Naive thymus-derived CD4-positive, alpha-beta T cell (primary cell): ENCODE results near the gene STARD3. TPM values are rescaled to one million over a fixed set of nuclear protein-coding genes. Genes with fewer than 3 reads are reported as not detected.

Experiments
- ATAC-seq: fragments of 150-1000 bp; cut with Tn5 transposase; 2 replicates; pipeline ENCODE4 v1.10.0; 2021; ENCODE audit warnings: mild to moderate bottlenecking, moderate library complexity
- CTCF ChIA-PET: fragments of 350-600 bp; sonication (Branson Sonifier 250); formaldehyde crosslinking; loops from one replicate; lab custom pipeline; 2021; ENCODE audit warnings: antibody characterized with exemption; lab: Charles Lee
- POLR2A ChIA-PET: fragments of 350-600 bp; sonication (Branson Sonifier 250); formaldehyde crosslinking; loops from one replicate; lab custom pipeline; 2021; ENCODE audit warnings: antibody characterized with exemption, inconsistent platforms; lab: Charles Lee
- DNase-seq, 9 donors: peaks; one replicate each; pipeline versions ENCODE4 v3.0.0 to v3.0.0-alpha.2; 2020 to 2022; ENCODE audit warnings: mixed read lengths in 1 of 9
- H3K27ac ChIP-seq: one replicate; pipeline ENCODE4 v1.7.0; 2013; ENCODE audit warnings: mild to moderate bottlenecking, low read depth, low read length, moderate library complexity
- H3K27me3 ChIP-seq, 2 donors: one replicate each; pipeline ENCODE4 v1.7.0; 2013; ENCODE audit warnings: low read length in 2 of 2, mild to moderate bottlenecking in 2 of 2, moderate library complexity in 2 of 2; ENCODE audit not compliant: control insufficient read depth in 2 of 2, insufficient read depth in 2 of 2
- H3K36me3 ChIP-seq, 3 experiments: 1 replicate in 2 of 3; 2 replicates in 1 of 3; pipeline ENCODE4 v1.7.0; 2013; ENCODE audit warnings: low read length in 3 of 3, mild to moderate bottlenecking in 3 of 3, moderate library complexity in 1 of 3; ENCODE audit not compliant: insufficient read depth in 3 of 3, control insufficient read depth in 2 of 3
- H3K4me1 ChIP-seq, 2 donors: one replicate each; pipeline ENCODE4 v1.7.0; 2013; ENCODE audit warnings: low read length in 2 of 2, mild to moderate bottlenecking in 2 of 2, moderate library complexity in 1 of 2; ENCODE audit not compliant: control insufficient read depth in 2 of 2, insufficient read depth in 2 of 2
- H3K4me3 ChIP-seq: 2 replicates; pipeline ENCODE4 v1.7.0; 2013; ENCODE audit warnings: mild to moderate bottlenecking, low read length
- H3K9me3 ChIP-seq, 3 experiments: 1 replicate in 2 of 3; 2 replicates in 1 of 3; pipeline ENCODE4 v1.7.0; 2013; ENCODE audit warnings: low read length in 3 of 3; ENCODE audit not compliant: control insufficient read depth in 2 of 3
- H3K27ac Mint-ChIP-seq, 9 donors: one replicate each; pipeline ENCODE4 v1.8.0; 2020 to 2022; ENCODE audit warnings: mixed read lengths in 9 of 9, mild to moderate bottlenecking in 8 of 9, moderate library complexity in 5 of 9, inconsistent platforms in 2 of 9
- H3K27me3 Mint-ChIP-seq, 5 donors: one replicate each; pipeline ENCODE4 v1.8.0; 2021 to 2022; ENCODE audit warnings: mixed read lengths in 5 of 5, mild to moderate bottlenecking in 1 of 5
- H3K36me3 Mint-ChIP-seq, 5 donors: one replicate each; pipeline ENCODE4 v1.8.0; 2020 to 2022; ENCODE audit warnings: mixed read lengths in 5 of 5, mild to moderate bottlenecking in 3 of 5, inconsistent platforms in 1 of 5
- H3K4me1 Mint-ChIP-seq, 7 donors: one replicate each; pipeline ENCODE4 v1.8.0; 2020 to 2022; ENCODE audit warnings: mixed read lengths in 7 of 7, mild to moderate bottlenecking in 3 of 7, inconsistent platforms in 1 of 7
- H3K4me3 Mint-ChIP-seq, 10 donors: one replicate each; pipeline ENCODE4 v1.8.0; 2020 to 2022; ENCODE audit warnings: mild to moderate bottlenecking in 10 of 10, mixed read lengths in 10 of 10, moderate library complexity in 6 of 10, inconsistent platforms in 2 of 10
- H3K9me3 Mint-ChIP-seq, 11 donors: one replicate each; pipeline ENCODE4 v1.8.0; 2020 to 2022; ENCODE audit warnings: mixed read lengths in 11 of 11, mild to moderate bottlenecking in 4 of 11, inconsistent platforms in 1 of 11, moderate library complexity in 1 of 11
- intact Hi-C, 2 donors: fragments of 100-400 bp; cut with micrococcal nuclease; formaldehyde crosslinking; loops; one replicate each; pipeline ENCODE4 v1.15.1; 2023
- polyA plus RNA-seq, 2 donors: library from polyadenylated mRNA; unstranded; fragments of 300-500 nt; fragmentation: Illumina TruSeq; gene quantifications; one replicate each; pipeline ENCODE4 v1.2.3, GENCODE V29; 2021
- total RNA-seq, 6 experiments: library from RNA in 5 of 6; stranded (reverse) in 5 of 6; gene quantifications; 1 replicate in 5 of 6; 2 replicates in 1 of 6; pipeline ENCODE4 v1.2.3 and lab custom pipeline; 2021 to 2026

Gene STARD3
- total and polyA plus RNA-seq, 7 experiments from 2014 or later = 46.7 to 143 (median 88.4) TPM

GRCh38 chr17:39701012-39701783 lies 64.3 kb downstream of the STARD3 start:
- H3K4me3 Mint-ChIP-seq = peak overlapping the region in 5 of 10 donors; percentile 18 to 53 (median 38)
- POLR2A ChIA-PET = interaction anchor here (1.2 to 2.0 kb wide), 3 partner anchors 11 to 14 kb away, joined by 4 to 7 read pairs (median 5); partner anchors contain the start of gene PGAP3
- Histone ChIP-seq H3K27ac (no peak overlapping the region), H3K9me3 (no peaks in the 10 kb centered on the region), H3K4me3 (no peak overlapping the region), H3K4me1 (peaks cover 0 to under 1% of the 10 kb centered on the region in 2 donors), H3K36me3 (no peaks in the 10 kb centered on the region), H3K27me3 (peaks cover 3 to 14% of the 10 kb centered on the region in 2 donors)
- peaks cover 0 to 2% (median 0%) of the 10 kb centered on the region in 11 donors for H3K9me3 Mint-ChIP-seq
- intact Hi-C loops = no loop called here
- H3K36me3 Mint-ChIP-seq = peaks cover 0 to 12% (median 6%) of the 10 kb centered on the region in 5 donors
- H3K27ac Mint-ChIP-seq = peak overlapping the region in 1 of 9 donors; percentile 13
- H3K4me1 Mint-ChIP-seq = peaks cover 5 to 22% (median 10%) of the 10 kb centered on the region in 7 donors
- peaks cover 28 to 48% (median 29%) of the 10 kb centered on the region in 5 donors for H3K27me3 Mint-ChIP-seq
- ATAC-seq (no peak), DNase-seq (no peak)
- CTCF ChIA-PET = interaction anchor here (2.0 kb wide), 1 partner anchor 14 kb away, joined by 4 read pairs; the partner anchor contains the start of gene PGAP3

GRCh38 chr17:39701784-39702422 lies 65.0 kb downstream of the STARD3 start:
- ChIA-PET CTCF (interaction anchor here (2.0 kb wide), 1 partner anchor 14 kb away, joined by 4 read pairs; the partner anchor contains the start of gene PGAP3), POLR2A (interaction anchor here (1.2 to 2.0 kb wide), 2 partner anchors 12 to 14 kb away, joined by 5 to 7 read pairs; partner anchors contain the start of gene PGAP3)
- DNase-seq = no peak
- Mint-ChIP-seq H3K36me3 (peaks cover 0 to 12% (median 6%) of the 10 kb centered on the region in 5 donors), H3K4me3 (no peak overlapping the region), H3K9me3 (peaks cover 0 to 2% (median 0%) of the 10 kb centered on the region in 11 donors), H3K27me3 (peaks cover 28 to 48% (median 29%) of the 10 kb centered on the region in 5 donors), H3K27ac (peak overlapping the region in 1 of 9 donors; percentile 13), H3K4me1 (peaks cover 7 to 29% (median 15%) of the 10 kb centered on the region in 7 donors)
- intact Hi-C loops = no loop called here
- no peaks in the 10 kb centered on the region for H3K36me3 ChIP-seq
- peaks cover 3 to 14% of the 10 kb centered on the region in 2 donors for H3K27me3 ChIP-seq
- H3K4me1 ChIP-seq = peaks cover 2 to 7% of the 10 kb centered on the region in 2 donors
- ATAC-seq = no peak
- H3K4me3 ChIP-seq = no peak overlapping the region
- H3K9me3 ChIP-seq = no peaks in the 10 kb centered on the region
- H3K27ac ChIP-seq = no peak overlapping the region

GRCh38 chr17:39702901-39703893 lies 66.3 kb downstream of the STARD3 start:
- no peak overlapping the region for H3K27ac Mint-ChIP-seq
- ChIA-PET POLR2A (interaction anchor here (0.6 to 2.0 kb wide), 2 partner anchors 16 to 23 kb away, joined by 3 to 7 read pairs; partner anchors contain the start of gene PGAP3), CTCF (interaction anchor here (2.0 kb wide), 1 partner anchor 16 kb away, joined by 4 read pairs; the partner anchor contains the start of gene PGAP3)
- peaks cover 24 to 42% (median 28%) of the 10 kb centered on the region in 5 donors for H3K27me3 Mint-ChIP-seq
- peaks cover 7 to 16% of the 10 kb centered on the region in 2 donors for H3K4me1 ChIP-seq
- H3K27ac ChIP-seq = no peak overlapping the region
- intact Hi-C loops = no loop called here
- ATAC-seq (no peak), DNase-seq (no peak)
- peaks cover 3 to 14% of the 10 kb centered on the region in 2 donors for H3K27me3 ChIP-seq
- H3K4me1 Mint-ChIP-seq = peaks cover 17 to 41% (median 27%) of the 10 kb centered on the region in 7 donors
- H3K9me3 ChIP-seq = no peaks in the 10 kb centered on the region
- no peaks in the 10 kb centered on the region for H3K36me3 ChIP-seq
- peaks cover 0 to 6% (median 0%) of the 10 kb centered on the region in 5 donors for H3K36me3 Mint-ChIP-seq
- H3K4me3 Mint-ChIP-seq = no peak overlapping the region
- H3K4me3 ChIP-seq = no peak overlapping the region
- peaks cover 0 to 2% (median 0%) of the 10 kb centered on the region in 11 donors for H3K9me3 Mint-ChIP-seq

DNA sequence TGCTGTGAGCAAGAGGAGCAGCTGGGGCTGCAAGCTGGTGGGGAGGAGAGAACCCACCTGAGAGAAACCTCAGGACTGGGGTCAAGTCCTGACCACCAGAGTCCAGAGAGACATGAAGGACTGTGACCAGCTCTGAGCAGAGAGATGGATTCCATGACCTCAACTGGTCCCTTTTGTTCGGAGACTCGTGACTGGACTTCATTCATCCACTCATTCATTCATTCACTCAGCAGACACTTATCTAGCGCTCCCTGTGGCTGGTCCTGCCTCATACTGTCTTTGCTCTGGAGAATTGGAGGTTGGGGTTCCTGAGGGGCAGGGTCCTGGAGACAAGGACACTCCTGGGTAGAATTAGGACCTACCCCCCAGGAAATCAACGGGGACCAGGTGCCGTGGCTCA lies 67.0 kb downstream of the STARD3 start:
- intact Hi-C loops = no loop called here
- Mint-ChIP-seq H3K4me3 (no peak overlapping the region), H3K36me3 (peaks cover 0 to 6% (median 0%) of the 10 kb centered on the region in 5 donors), H3K27me3 (peaks cover 21 to 36% (median 24%) of the 10 kb centered on the region in 5 donors), H3K4me1 (peaks cover 17 to 46% (median 29%) of the 10 kb centered on the region in 7 donors), H3K9me3 (peaks cover 0 to 2% (median 0%) of the 10 kb centered on the region in 11 donors), H3K27ac (no peak overlapping the region)
- ATAC-seq = no peak
- Histone ChIP-seq H3K27ac (no peak overlapping the region), H3K27me3 (peaks cover 3 to 14% of the 10 kb centered on the region in 2 donors), H3K4me3 (no peak overlapping the region), H3K9me3 (no peaks in the 10 kb centered on the region), H3K4me1 (peaks cover 7 to 16% of the 10 kb centered on the region in 2 donors), H3K36me3 (no peaks in the 10 kb centered on the region)
- ChIA-PET CTCF (no interaction called here), POLR2A (interaction anchor here (0.6 to 1.4 kb wide), 2 partner anchors 24 to 26 kb away, joined by 3 read pairs; partner anchors contain the start of gene MIEN1)
- DNase-seq = no peak

- H3K27ac Mint-ChIP-seq = no peak overlapping the region
- intact Hi-C loops = no loop called here
- no peak overlapping the region for H3K27ac ChIP-seq
- H3K4me3 ChIP-seq = no peak overlapping the region
- H3K36me3 ChIP-seq = no peaks in the 10 kb centered on the region
- H3K36me3 Mint-ChIP-seq = no peaks in the 10 kb centered on the region
- POLR2A ChIA-PET = interaction anchor here (0.7 to 1.4 kb wide), 2 partner anchors 25 to 157 kb away, joined by 3 read pairs; partner anchors contain the start of gene MIEN1
- peak overlapping the region in 1 of 10 donors; percentile 43 for H3K4me3 Mint-ChIP-seq
- H3K9me3 Mint-ChIP-seq = peaks cover 0 to 2% (median 0%) of the 10 kb centered on the region in 11 donors
- DNase-seq (no peak), ATAC-seq (no peak)
- H3K27me3 ChIP-seq = peaks cover 0 to 4% of the 10 kb centered on the region in 2 donors
- peaks cover 7 to 16% of the 10 kb centered on the region in 2 donors for H3K4me1 ChIP-seq
- CTCF ChIA-PET = no interaction called here
- H3K9me3 ChIP-seq = no peaks in the 10 kb centered on the region
- peaks cover 10 to 26% (median 14%) of the 10 kb centered on the region in 5 donors for H3K27me3 Mint-ChIP-seq
- peaks cover 15 to 48% (median 26%) of the 10 kb centered on the region in 7 donors for H3K4me1 Mint-ChIP-seq
Observed at GRCh38 chr17:39704821-39705551, 68.0 kb downstream of the STARD3 start.
